ENCODE results near the gene APOL4. TPM values are rescaled to one million over a fixed set of nuclear protein-coding genes. Genes with fewer than 3 reads are reported as not detected.

The APOL4 gene
- total and polyA plus RNA-seq, 2 donors (not counting 1 experiment from before 2014, with no cell fraction given), result 0.03 TPM; not detected in 1

- H4K20me1 ChIP-seq (ENCODE audit: control insufficient read depth, insufficient read depth, low read length, poor library complexity, severe bottlenecking), result no peaks in the 10 kb centered on the region
- H3K9me3 ChIP-seq (ENCODE audit: control extremely low read depth in 1 of 3, control insufficient read depth in 2 of 3, insufficient read depth in 1 of 3, low read length in 2 of 3), result no peaks in the 10 kb centered on the region
- Mint-ChIP-seq H3K4me1 (peaks cover 12% of the 10 kb centered on the region), H3K27me3 (peaks cover 27% of the 10 kb centered on the region), H3K4me3 (no peak overlapping the region), H3K27ac (no peak overlapping the region), H3K9me3 (ENCODE audit: insufficient read depth) (no peaks in the 10 kb centered on the region)
- no peaks in the 10 kb centered on the region for H3K79me2 ChIP-seq (ENCODE audit: control insufficient read depth, insufficient read depth, low read length)
- ChIA-PET CTCF (interaction anchor here (2.5 kb wide), 1 partner anchor 62 kb away, joined by 6 read pairs; no protein-coding TSS in a partner anchor), POLR2A (interaction anchor here (0.6 kb wide), 1 partner anchor 12 kb away, joined by 3 read pairs; no protein-coding TSS in a partner anchor)
- no peak overlapping the region for H2AFZ ChIP-seq (ENCODE audit: insufficient read depth, low read depth, low read length, poor library complexity, severe bottlenecking)
- no CpG with 5 or more reads among the region's 2 CpGs for WGBS (ENCODE audit: insufficient coverage)
- ATAC-seq (ENCODE audit: low read depth), result no peak
- no peak for DNase-seq
- TF ChIP-seq CTCF (IDR thresholded peaks at IDR 0.05), result no peak
- no peak for TF ChIP-seq EZH2 (IDR thresholded peaks at IDR 0.05; ENCODE audit: borderline replicate concordance, insufficient read depth, low read depth, low read length, poor library complexity, severe bottlenecking)
- intact Hi-C loops (cut with micrococcal nuclease), result no loop called here
- no peaks in the 10 kb centered on the region for H3K36me3 ChIP-seq (replicated peaks in 1 of 2; ENCODE audit: control extremely low read depth in 1 of 2, control insufficient read depth in 1 of 2, extremely low read depth in 1 of 2, insufficient read depth in 2 of 2, low read length in 1 of 2)
- H3K9ac ChIP-seq (ENCODE audit: low read length), result no peak overlapping the region
- peaks cover 12 to 17% of the 10 kb centered on the region in 2 donors for H3K4me1 ChIP-seq (ENCODE audit: control insufficient read depth in 2 of 2, insufficient read depth in 2 of 2, low read length in 2 of 2)
- H3K27me3 ChIP-seq (replicated peaks in 1 of 4; ENCODE audit: control extremely low read depth in 1 of 4, control insufficient read depth in 3 of 4, insufficient read depth in 4 of 4, low read length in 3 of 4), result peaks cover 0 to 4% (median 0%) of the 10 kb centered on the region in 4 experiments
- no peak overlapping the region for H3K4me2 ChIP-seq (replicated peaks; ENCODE audit: low read depth, low read length, poor library complexity, severe bottlenecking)
- H3K4me3 ChIP-seq (ENCODE audit: control extremely low read depth in 1 of 5, extremely low read depth in 1 of 5, insufficient read depth in 1 of 5, low read depth in 2 of 5, low read length in 4 of 5), result no peak overlapping the region
- no peak overlapping the region for H3K27ac ChIP-seq (ENCODE audit: low read length in 2 of 2)
Measured at GRCh38 chr22:36215981-36216380, 14.4 kb upstream of the APOL4 start.

DNA sequence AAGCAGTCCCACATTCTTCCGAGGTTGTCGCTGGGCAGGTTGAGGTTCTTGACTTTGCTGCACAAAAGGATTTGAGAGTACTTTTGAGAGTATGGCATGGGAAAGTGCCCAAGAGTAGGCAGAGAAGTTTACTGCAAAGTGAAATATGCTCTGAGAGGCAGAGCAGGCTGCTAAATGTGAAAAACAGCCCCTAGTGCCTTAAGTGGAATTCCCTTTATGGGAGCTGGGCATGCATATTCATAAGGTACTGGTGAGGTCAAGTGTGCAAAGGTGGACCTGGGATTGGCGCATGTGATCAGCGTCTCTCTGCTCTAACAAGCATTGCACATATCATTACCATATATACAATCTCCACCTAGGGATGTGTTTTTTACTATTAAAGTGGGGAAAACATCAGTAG is 12.0 kb upstream of the APOL4 start:
- H4K20me1 ChIP-seq (ENCODE audit: control insufficient read depth, insufficient read depth, low read length, poor library complexity, severe bottlenecking), result no peaks in the 10 kb centered on the region
- peaks cover 1 to 9% (median 7%) of the 10 kb centered on the region in 3 donors for H3K9me3 ChIP-seq (ENCODE audit: control extremely low read depth in 1 of 3, control insufficient read depth in 2 of 3, insufficient read depth in 1 of 3, low read length in 2 of 3)
- CTCF ChIA-PET, result no interaction called here
- H3K36me3 ChIP-seq (replicated peaks in 1 of 2; ENCODE audit: control extremely low read depth in 1 of 2, control insufficient read depth in 1 of 2, extremely low read depth in 1 of 2, insufficient read depth in 2 of 2, low read length in 1 of 2), result no peaks in the 10 kb centered on the region
- POLR2A ChIA-PET, result no interaction called here
- H3K4me3 Mint-ChIP-seq, result no peak overlapping the region
- TF ChIP-seq EZH2 (IDR thresholded peaks at IDR 0.05; ENCODE audit: borderline replicate concordance, insufficient read depth, low read depth, low read length, poor library complexity, severe bottlenecking) (no peak), CTCF (IDR thresholded peaks at IDR 0.05) (no peak)
- H3K4me1 ChIP-seq (ENCODE audit: control insufficient read depth in 2 of 2, insufficient read depth in 2 of 2, low read length in 2 of 2), result peaks cover 14 to 19% of the 10 kb centered on the region in 2 donors
- peaks cover 17% of the 10 kb centered on the region for H3K4me1 Mint-ChIP-seq
- no peaks in the 10 kb centered on the region for H3K79me2 ChIP-seq (ENCODE audit: control insufficient read depth, insufficient read depth, low read length)
- WGBS (ENCODE audit: insufficient coverage), result 86% methylated on average over 2 of the region's 4 CpGs
- no peak for DNase-seq
- H3K9me3 Mint-ChIP-seq (ENCODE audit: insufficient read depth), result no peaks in the 10 kb centered on the region
- intact Hi-C loops (cut with micrococcal nuclease), result no loop called here
- no peak for ATAC-seq (ENCODE audit: low read depth)
- no peak overlapping the region for H3K27ac ChIP-seq (ENCODE audit: low read length in 2 of 2)
- H3K4me3 ChIP-seq (ENCODE audit: control extremely low read depth in 1 of 5, extremely low read depth in 1 of 5, insufficient read depth in 1 of 5, low read depth in 2 of 5, low read length in 4 of 5), result no peak overlapping the region
- no peak overlapping the region for H3K9ac ChIP-seq (ENCODE audit: low read length)
- H3K27me3 Mint-ChIP-seq, result peaks cover 16% of the 10 kb centered on the region
- H3K27me3 ChIP-seq (replicated peaks in 1 of 4; ENCODE audit: control extremely low read depth in 1 of 4, control insufficient read depth in 3 of 4, insufficient read depth in 4 of 4, low read length in 3 of 4), result no peaks in the 10 kb centered on the region
- H2AFZ ChIP-seq (ENCODE audit: insufficient read depth, low read depth, low read length, poor library complexity, severe bottlenecking), result no peak overlapping the region
- H3K4me2 ChIP-seq (replicated peaks; ENCODE audit: low read depth, low read length, poor library complexity, severe bottlenecking), result no peak overlapping the region
- H3K27ac Mint-ChIP-seq, result no peak overlapping the region
